Neuronal stem cell (in vitro differentiated cells): Measurements from ENCODE around the gene SENP8.

ENCODE experiments used
- DNase-seq: peaks from one replicate; pipeline ENCODE4 v3.0.0-alpha.2; 2013; ENCODE audit warnings: low spot score
- H2AFZ ChIP-seq: one replicate; pipeline ENCODE4 v1.6.1; 2013; ENCODE audit warnings: mild to moderate bottlenecking, low read length, inconsistent platforms
- H2AK5ac ChIP-seq: 2 replicates; pipeline ENCODE4 v1.6.1; 2013; ENCODE audit warnings: low read depth, mild to moderate bottlenecking, inconsistent platforms, low read length, moderate library complexity, mixed read lengths
- H2BK120ac ChIP-seq: 2 replicates; pipeline ENCODE4 v1.6.1; 2013; ENCODE audit warnings: low read depth, mild to moderate bottlenecking, inconsistent platforms, low read length, moderate library complexity, mixed read lengths
- H2BK12ac ChIP-seq: one replicate; pipeline ENCODE4 v1.6.1; 2013; ENCODE audit warnings: low read length, inconsistent platforms
- H2BK15ac ChIP-seq: 2 replicates; pipeline ENCODE4 v1.6.1; 2013; ENCODE audit warnings: mild to moderate bottlenecking, low read length, inconsistent platforms, mixed read lengths
- H2BK5ac ChIP-seq: one replicate; pipeline ENCODE4 v1.6.1; 2013; ENCODE audit warnings: inconsistent platforms, mild to moderate bottlenecking, low read length, moderate library complexity
- H3K14ac ChIP-seq: one replicate; pipeline ENCODE4 v1.6.1; 2013; ENCODE audit warnings: low read length, inconsistent platforms
- H3K18ac ChIP-seq: 2 replicates; pipeline ENCODE4 v1.6.1; 2013; ENCODE audit warnings: low read length, inconsistent platforms
- H3K23ac ChIP-seq: 2 replicates; pipeline ENCODE4 v1.6.1; 2013; ENCODE audit warnings: low read depth, mild to moderate bottlenecking, mixed read lengths, low read length, inconsistent platforms; ENCODE audit not compliant: poor library complexity
- H3K27ac ChIP-seq: replicated peaks from 3 replicates; pipeline ENCODE4 v1.5.1; 2013; ENCODE audit warnings: low read length, inconsistent platforms
- H3K27me3 ChIP-seq, 3 experiments: 2 replicates each; pipeline ENCODE4 v1.6.1; 2013; ENCODE audit warnings: low read length in 3 of 3, mild to moderate bottlenecking in 2 of 3, inconsistent platforms in 1 of 3, low read depth in 1 of 3, mixed read lengths in 1 of 3, moderate library complexity in 1 of 3; ENCODE audit not compliant: control insufficient read depth in 3 of 3, insufficient read depth in 3 of 3
- H3K36me3 ChIP-seq, 2 donors: replicated peaks in 1 of 2; 2 replicates each; pipeline ENCODE4 v1.6.1; 2013; ENCODE audit warnings: low read length in 2 of 2; ENCODE audit not compliant: control insufficient read depth in 2 of 2, insufficient read depth in 2 of 2
- H3K4ac ChIP-seq: 2 replicates; pipeline ENCODE4 v1.6.1; 2013; ENCODE audit warnings: inconsistent platforms, mild to moderate bottlenecking, low read length, moderate library complexity
- H3K4me1 ChIP-seq, 2 donors: 1 replicate in 1 of 2; 2 replicates in 1 of 2; pipeline ENCODE4 v1.6.1; 2013; ENCODE audit warnings: low read length in 2 of 2, low read depth in 1 of 2; ENCODE audit not compliant: control insufficient read depth in 2 of 2, insufficient read depth in 1 of 2
- H3K4me2 ChIP-seq: one replicate; pipeline ENCODE4 v1.6.1; 2013; ENCODE audit warnings: mild to moderate bottlenecking, low read length, inconsistent platforms; ENCODE audit not compliant: insufficient read depth, poor library complexity, severe bottlenecking
- H3K4me3 ChIP-seq, 2 donors: 2 replicates each; pipeline ENCODE4 v1.5.1; 2013; ENCODE audit warnings: low read length in 2 of 2, mild to moderate bottlenecking in 2 of 2, inconsistent platforms in 1 of 2, moderate library complexity in 1 of 2
- H3K79me1 ChIP-seq: one replicate; pipeline ENCODE4 v1.6.1; 2013; ENCODE audit warnings: low read depth, mild to moderate bottlenecking, inconsistent platforms, low read length, moderate library complexity
- H3K9ac ChIP-seq: one replicate; pipeline ENCODE4 v1.6.1; 2013; ENCODE audit warnings: mild to moderate bottlenecking, low read depth, low read length, inconsistent platforms; ENCODE audit not compliant: poor library complexity
- H3K9me3 ChIP-seq, 2 donors: replicated peaks in 1 of 2; 2 replicates each; pipeline versions ENCODE3 to v1.6.1; 2013; ENCODE audit warnings: low read length in 2 of 2, mild to moderate bottlenecking in 2 of 2, inconsistent platforms in 1 of 2, low read depth in 1 of 2, mixed read lengths in 1 of 2, moderate library complexity in 1 of 2; ENCODE audit not compliant: control insufficient read depth in 2 of 2, insufficient read depth in 1 of 2
- H4K8ac ChIP-seq: one replicate; pipeline ENCODE4 v1.6.1; 2013; ENCODE audit warnings: low read depth, mild to moderate bottlenecking, inconsistent platforms, low read length, moderate library complexity
- H4K91ac ChIP-seq: one replicate; pipeline ENCODE4 v1.6.1; 2013; ENCODE audit warnings: low read length, low read depth, mild to moderate bottlenecking, inconsistent platforms; ENCODE audit not compliant: poor library complexity
- WGBS, 2 donors: extraction: QIAGEN DNeasy Blood & Tissue Kit; methylation state at CpG; one replicate each; pipeline ENCODE4 v1.1.7; 2013; ENCODE audit warnings: missing lambda C conversion rate in 2 of 2, mixed read lengths in 1 of 2; ENCODE audit not compliant: insufficient read length in 2 of 2, insufficient replicate concordance in 1 of 2; ENCODE audit errors: extremely low coverage in 2 of 2; 5-methylcytosine and 5-hydroxymethylcytosine counted together

The SENP8 gene

GRCh38 chr15:72184165-72184811 is 66.1 kb downstream of the SENP8 start:
- Histone ChIP-seq H3K9me3 (no peaks in the 10 kb centered on the region), H3K4me3 (peak overlapping the region in 1 of 2 donors; percentile 71), H3K27ac (no peak overlapping the region), H2BK120ac (no peak overlapping the region), H3K4ac (no peak overlapping the region), H3K27me3 (peaks cover 0 to 37% (median 8%) of the 10 kb centered on the region in 3 experiments), H2BK5ac (no peak overlapping the region), H2BK12ac (no peak overlapping the region), H4K8ac (no peak overlapping the region), H3K18ac (peak overlapping the region; percentile 94), H2AFZ (peak overlapping the region; percentile 83), H2AK5ac (no peak overlapping the region), H2BK15ac (peak overlapping the region; percentile 78), H3K4me2 (peak overlapping the region; percentile 92), H3K9ac (peak overlapping the region; percentile 61), H4K91ac (no peak overlapping the region), H3K4me1 (peaks cover 22 to 27% of the 10 kb centered on the region in 2 donors), H3K23ac (peak overlapping the region; percentile 52), H3K36me3 (no peaks in the 10 kb centered on the region), H3K79me1 (no peaks in the 10 kb centered on the region), H3K14ac (peak overlapping the region; percentile 47)
- WGBS, 2 donors, result no CpG with 5 or more reads among the region's 34 CpGs
- peak; percentile 37 for DNase-seq

- H2BK12ac ChIP-seq, result no peak overlapping the region
- H3K4ac ChIP-seq, result no peak overlapping the region
- H2AFZ ChIP-seq, result no peak overlapping the region
- no peak overlapping the region for H3K14ac ChIP-seq
- no peak overlapping the region for H4K8ac ChIP-seq
- H2BK5ac ChIP-seq, result no peak overlapping the region
- no peak overlapping the region for H2AK5ac ChIP-seq
- H2BK120ac ChIP-seq, result no peak overlapping the region
- H3K4me1 ChIP-seq, result peaks cover 0 to 2% of the 10 kb centered on the region in 2 donors
- no peak overlapping the region for H3K27ac ChIP-seq
- H3K9me3 ChIP-seq, result no peaks in the 10 kb centered on the region
- H3K18ac ChIP-seq, result no peak overlapping the region
- no peak overlapping the region for H3K9ac ChIP-seq
- WGBS, 2 donors, result no CpG with 5 or more reads among the region's 2 CpGs
- H3K79me1 ChIP-seq, result no peaks in the 10 kb centered on the region
- no peak overlapping the region for H3K23ac ChIP-seq
- H3K36me3 ChIP-seq, result no peaks in the 10 kb centered on the region
- no peak overlapping the region for H2BK15ac ChIP-seq
- peaks cover 0 to 11% (median 2%) of the 10 kb centered on the region in 3 experiments for H3K27me3 ChIP-seq
- no peak overlapping the region for H3K4me2 ChIP-seq
- H3K4me3 ChIP-seq, result no peak overlapping the region
- no peak for DNase-seq
- H4K91ac ChIP-seq, result no peak overlapping the region
These were observed 71.2 kb downstream of the SENP8 start for GRCh38 chr15:72189250-72189902.

GRCh38 chr15:72192416-72192815 is 74.2 kb downstream of the SENP8 start:
- H3K4me1 ChIP-seq, result peaks cover 0 to 2% of the 10 kb centered on the region in 2 donors
- H3K9me3 ChIP-seq, result peaks cover 0 to 3% of the 10 kb centered on the region in 2 donors
- H2BK5ac ChIP-seq, result no peak overlapping the region
- no peak overlapping the region for H3K14ac ChIP-seq
- WGBS, 2 donors, result no CpG with 5 or more reads among the region's 3 CpGs
- no peak overlapping the region for H2BK12ac ChIP-seq
- H3K23ac ChIP-seq, result no peak overlapping the region
- DNase-seq, result no peak
- no peak overlapping the region for H2BK15ac ChIP-seq
- H2AFZ ChIP-seq, result no peak overlapping the region
- no peak overlapping the region for H3K27ac ChIP-seq
- no peaks in the 10 kb centered on the region for H3K79me1 ChIP-seq
- H4K91ac ChIP-seq, result no peak overlapping the region
- no peak overlapping the region for H3K4me3 ChIP-seq
- H2AK5ac ChIP-seq, result no peak overlapping the region
- peaks cover 4 to 20% (median 5%) of the 10 kb centered on the region in 3 experiments for H3K27me3 ChIP-seq
- H3K9ac ChIP-seq, result no peak overlapping the region
- H3K18ac ChIP-seq, result no peak overlapping the region
- H3K36me3 ChIP-seq, result no peaks in the 10 kb centered on the region
- H3K4ac ChIP-seq, result no peak overlapping the region
- H4K8ac ChIP-seq, result no peak overlapping the region
- no peak overlapping the region for H3K4me2 ChIP-seq
- no peak overlapping the region for H2BK120ac ChIP-seq
